HG02973 (cell line): ENCODE data around the gene CTRB1.
"Not testable (repeated sequence)": the region's sequence is repeated elsewhere in the genome, so short reads cannot be mapped to it uniquely, and the experiment has no call there.

ENCODE experiments used
- ATAC-seq: cut with Tn5 transposase; IDR thresholded peaks from one replicate; pipeline ENCODE4 v1.9.1; 2021; ENCODE audit warnings: moderate library complexity; ENCODE audit not compliant: unreplicated experiment

The CTRB1 gene

DNA sequence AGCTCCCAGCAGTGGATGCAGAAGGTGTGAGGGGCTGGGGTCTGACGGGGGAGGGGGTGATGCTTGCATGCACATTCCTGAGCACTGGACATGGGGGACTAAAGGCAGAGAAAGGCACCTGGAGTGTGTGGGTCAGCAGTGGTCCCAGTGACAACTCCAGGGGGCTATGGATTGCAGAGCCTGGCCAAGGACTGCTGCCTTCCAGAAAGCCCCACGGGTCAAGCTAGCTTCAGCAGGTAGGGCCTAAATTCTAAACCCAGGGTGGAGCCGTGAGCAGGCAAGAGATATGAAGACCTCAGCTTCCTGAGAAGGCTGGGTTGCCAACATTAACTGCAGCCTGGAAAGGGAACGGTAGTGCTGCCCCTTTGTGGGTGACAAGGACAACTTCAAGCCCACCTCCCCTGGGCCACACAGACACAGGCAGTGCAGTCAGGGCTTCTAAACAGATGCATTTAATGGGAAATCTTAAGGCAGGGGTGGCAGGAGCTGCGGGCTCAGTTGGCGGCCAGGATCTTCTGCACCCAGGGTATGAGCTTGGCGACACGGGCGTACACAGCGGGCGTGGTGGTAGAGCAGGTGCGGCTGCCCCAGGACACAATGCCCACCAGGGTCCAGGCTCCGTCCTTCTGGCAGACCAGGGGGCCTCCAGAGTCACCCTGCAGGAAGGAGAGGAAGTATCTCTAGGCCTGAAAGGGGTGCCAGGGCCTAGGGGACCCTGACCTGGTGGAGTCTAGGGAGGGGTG is 14.9 kb upstream of the CTRB1 start:
- no peak for ATAC-seq

DNA sequence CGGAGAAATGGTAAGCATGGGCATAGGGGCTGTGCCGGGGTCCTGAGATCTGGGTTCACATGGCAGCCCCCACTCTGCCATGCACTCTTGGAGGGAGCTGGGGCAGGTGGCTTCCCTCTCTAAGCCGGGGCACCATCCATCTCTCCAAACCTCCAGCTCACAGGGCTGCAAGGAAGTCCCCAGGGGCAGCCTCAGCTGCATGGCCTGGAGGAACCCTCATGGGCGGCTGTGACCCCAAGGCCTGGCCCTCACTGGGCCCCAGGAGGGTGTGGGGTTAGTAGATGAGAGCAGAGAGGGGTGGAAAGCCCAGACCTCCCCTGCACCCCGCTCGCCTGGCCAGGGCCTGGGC is 14.4 kb upstream of the CTRB1 start:
- no peak for ATAC-seq

DNA sequence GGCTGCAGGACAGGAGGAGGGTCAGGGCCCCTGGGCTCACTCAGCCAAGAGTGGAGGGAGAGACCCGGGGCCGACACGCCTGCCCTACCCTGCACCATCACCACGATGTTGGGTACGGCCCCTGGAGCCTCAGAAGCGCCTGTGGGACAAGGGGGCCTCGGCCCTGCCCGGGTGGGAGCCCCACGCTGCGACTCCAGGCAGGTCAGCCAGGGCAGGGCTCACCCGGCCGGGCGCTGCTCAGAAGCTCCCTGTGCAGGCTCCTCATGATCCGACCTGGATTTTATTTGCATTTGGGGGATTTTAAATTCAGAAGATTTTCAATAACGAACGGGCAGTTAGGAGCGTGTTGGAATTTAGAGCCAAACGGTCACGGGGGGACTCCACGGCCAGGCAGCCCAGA is 13.9 kb upstream of the CTRB1 start:
- ATAC-seq, result not testable (repeated sequence)

DNA sequence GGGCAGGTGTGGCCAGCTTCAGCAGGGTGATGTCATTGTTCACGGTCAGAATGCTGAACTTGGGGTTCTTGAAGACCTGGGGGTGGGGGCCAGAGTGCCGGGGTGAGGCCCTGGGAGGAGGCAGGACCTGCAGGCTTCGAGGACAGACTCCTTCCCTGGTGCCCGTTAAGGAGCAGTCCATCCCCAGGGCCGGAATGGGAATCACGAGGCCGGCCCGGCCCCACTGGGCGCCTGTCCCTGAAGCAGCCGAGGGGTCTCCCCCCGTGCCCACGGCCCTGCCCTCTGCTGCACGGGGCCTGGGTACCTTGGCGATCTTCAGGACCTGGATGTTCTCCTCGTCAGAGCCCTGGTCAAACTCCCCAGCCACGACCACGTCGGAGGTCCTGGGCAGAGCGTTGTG is 13.3 kb upstream of the CTRB1 start:
- not testable (repeated sequence) for ATAC-seq

DNA sequence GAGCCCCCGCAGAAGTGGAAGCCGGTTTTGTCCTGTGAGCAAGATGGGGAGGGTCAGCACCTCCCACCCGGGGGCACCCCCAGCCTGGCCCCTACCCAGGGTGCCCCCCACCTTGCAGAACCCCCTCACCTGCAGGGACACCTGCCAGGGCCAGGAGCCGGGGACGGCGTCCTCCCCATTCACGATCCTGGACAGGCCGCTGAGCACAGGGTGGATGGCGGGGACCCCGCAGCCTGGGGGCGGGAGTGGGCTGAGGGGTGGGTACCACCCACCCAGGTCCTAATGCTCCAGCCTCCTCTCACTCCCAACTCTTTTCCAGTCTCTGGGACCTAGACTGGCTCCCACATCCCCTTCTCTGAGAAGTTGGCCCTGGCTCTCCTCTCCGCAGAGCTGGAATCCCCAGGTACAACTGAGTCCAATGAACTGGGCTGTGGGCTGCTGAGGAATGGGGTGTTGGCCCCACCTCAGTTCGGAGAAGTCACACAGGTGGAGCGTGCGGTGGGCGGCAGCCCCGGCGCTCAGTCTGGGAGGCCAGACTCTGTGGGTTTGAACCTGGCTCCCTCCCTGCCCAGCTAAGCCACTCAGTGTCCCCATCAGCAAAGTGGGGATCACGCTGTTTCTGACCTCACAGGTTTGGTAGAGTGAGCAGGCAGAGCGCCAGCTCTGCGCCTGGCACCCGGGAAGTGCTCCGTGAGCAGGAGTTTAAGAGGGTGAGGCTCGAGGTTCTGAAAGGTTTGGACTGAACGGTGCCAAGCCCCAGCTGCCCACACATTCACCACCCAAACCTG is 12.6 kb upstream of the CTRB1 start:
- not testable (repeated sequence) for ATAC-seq

DNA sequence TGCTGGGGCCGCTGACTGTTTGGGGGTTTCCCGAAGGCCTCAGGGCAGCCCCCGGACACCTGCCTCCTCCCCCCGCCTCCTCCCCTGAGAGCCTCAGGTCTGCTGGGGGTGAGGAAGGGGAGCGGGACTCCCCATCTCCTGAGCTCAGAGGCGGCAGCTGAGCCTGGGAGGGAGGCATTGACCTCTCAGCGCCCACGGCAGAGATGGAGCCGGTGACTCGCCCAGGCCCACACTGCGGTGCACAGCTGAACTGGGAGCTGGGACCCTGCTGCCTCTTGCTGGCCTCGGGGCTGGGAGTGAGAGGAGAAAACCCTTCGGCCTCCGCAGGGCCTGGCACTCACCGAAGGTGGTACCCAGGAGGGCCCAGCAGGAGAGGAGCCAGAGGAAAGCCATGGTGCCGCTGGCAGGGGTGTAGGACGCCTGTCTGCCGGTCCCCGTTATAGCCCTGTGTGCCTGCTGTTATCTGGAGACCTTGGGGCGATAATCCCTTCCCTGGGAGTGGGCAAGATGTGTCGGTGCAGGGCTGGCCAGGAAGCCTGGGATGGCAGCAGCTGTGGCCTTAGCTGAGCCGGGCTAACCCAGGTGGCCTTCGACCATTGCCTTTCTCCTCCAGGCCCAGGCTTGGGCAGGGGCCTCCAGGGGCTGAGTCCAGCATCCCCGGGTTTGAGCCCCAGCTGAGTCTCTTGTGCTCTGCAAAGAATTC is 11.9 kb upstream of the CTRB1 start, which contains the start of gene CTRB2:
Gene CTRB2 (minus strand): TSS at position 413 of the 703 bp plus-strand sequence. CDS start 20 bp downstream, at position 393.
- ATAC-seq, result no peak

DNA sequence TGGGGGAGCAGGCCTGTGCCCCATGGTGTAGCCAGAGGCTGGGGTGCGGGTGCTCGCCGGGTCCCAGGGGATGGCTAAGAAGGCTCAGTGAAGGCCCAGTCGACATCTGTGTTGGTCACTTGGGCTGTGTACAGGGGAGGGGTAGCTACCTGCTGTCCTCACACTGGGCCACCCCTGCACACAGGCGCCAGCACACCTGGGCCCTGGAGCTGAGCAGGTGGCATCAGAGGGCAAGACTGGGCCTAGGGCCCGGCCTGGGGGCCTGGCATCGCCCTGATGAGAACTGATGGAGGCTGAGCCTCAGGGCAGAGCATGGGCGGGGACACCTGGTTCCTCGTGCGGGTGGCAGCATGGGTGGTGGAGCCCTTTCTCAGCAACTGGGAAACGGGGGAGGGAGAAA is 11.0 kb upstream of the CTRB1 start:
- ATAC-seq, result no peak

DNA sequence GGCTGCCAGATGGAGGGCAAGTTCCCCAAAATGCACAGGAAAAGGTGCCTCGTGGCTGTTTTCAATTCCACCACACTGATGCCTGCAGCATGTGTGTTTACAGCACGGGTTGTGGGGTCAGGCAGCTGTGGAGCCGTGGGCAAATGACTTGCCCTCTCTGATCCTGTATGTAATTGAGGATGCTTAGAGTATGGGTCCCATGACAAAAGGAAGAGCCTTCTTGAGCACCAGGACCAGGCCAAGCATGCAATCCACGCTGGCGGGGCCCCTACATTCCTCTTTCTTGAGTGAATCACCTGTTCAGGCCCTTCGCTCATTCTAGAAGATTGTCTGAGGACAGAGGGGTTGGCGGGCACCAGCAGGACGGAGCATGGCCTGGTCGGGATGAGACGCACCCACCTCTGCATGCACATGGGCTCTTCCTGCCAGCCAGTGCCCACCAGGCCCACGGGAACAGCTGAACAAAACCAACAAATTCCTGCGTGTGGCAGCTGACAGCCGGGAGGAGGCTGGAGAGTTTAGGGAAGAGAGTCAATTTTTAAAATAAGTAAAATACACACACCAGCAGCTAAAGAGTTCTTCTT is 10.5 kb upstream of the CTRB1 start:
- ATAC-seq, result no peak

DNA sequence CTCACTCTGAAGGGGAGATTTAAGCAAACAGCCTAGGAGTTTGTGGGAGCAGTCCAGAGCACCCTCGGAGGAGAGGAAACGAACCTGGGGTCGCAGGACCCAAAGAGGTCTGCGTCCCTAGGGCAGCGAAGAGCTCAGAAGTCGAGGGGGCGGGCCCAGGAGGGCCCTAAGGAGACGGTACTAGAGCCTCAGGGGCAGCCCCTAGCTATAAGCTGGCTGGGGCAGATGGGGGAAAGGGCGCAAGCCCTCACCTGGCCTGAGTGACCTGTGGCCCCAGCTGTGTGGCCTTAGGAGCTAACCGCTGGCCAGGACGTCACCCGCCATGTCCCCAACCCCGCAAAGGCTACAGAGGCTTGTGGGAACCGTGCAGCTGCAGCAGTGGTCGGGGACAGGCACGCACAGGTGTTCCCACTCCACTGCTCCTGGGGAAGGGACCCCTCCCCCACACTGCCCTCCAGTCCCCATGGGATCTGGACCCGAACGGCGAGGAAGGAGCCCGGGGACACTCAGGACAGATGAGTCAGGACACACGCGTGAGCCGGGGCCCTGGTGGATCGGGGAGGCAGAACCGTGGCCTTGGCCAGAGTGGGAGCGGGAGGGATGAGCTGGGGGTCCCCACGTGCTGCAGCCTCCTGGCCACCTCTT is 9.8 kb upstream of the CTRB1 start:
- ATAC-seq, result no peak

DNA sequence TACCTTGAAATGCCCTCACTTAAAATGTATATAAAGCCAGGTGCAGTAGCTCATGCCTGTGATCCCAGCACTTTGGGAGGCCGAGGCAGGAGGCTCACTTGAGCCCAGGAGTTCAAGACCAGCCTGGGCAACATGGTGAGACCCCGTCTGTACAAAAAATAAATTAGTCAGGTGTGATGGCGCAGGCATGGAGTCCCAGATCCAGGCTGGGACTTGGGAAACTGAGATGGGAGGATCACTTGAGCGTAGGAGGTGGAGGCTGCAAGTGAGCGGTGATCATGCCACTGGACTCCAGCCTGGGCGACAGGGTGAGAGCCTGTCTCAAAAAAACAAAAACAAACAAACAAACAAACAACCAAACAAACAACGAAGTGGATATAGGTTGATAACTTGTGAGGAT is 9.3 kb upstream of the CTRB1 start:
- ATAC-seq, result not testable (repeated sequence)

DNA sequence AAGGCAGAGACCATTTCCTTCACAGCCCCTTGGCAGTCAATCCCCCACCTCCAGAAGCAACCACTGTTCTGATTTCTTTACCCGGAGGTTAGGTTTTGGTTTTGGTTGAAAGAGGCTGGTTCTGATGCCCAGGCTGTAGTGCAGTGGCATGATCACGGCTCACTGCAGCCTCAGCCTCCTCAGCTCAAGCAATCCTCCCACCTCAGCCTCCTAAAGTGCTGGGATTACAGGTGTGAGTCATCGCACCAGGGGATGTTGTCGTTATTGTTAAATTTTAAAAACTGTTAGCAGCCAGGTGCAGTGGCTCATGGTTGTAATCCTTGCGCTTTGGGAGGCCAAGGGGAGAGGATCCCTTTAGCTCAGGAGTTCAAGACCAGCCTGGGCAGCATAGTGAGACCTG is 8.8 kb upstream of the CTRB1 start:
- no peak for ATAC-seq

DNA sequence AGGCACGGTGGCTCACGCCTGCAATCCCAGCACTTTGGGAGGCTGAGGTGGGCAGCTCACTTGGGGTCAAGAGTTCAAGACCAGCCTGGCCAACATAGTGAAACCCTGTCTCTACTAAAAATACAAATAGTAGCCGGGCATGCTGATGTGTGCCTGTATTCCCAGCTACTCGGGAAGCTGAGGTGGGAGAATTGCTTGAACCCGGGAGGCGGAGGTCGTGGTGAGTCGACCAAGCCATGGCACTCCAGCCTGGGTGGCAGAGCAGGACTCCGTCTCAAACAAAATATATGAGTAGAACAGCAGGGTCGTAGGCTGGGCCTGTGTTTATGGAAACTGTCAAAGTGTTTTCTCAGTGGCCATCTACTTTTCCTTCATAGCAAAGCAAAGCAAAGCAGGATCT is 7.5 kb upstream of the CTRB1 start:
- not testable (repeated sequence) for ATAC-seq

DNA sequence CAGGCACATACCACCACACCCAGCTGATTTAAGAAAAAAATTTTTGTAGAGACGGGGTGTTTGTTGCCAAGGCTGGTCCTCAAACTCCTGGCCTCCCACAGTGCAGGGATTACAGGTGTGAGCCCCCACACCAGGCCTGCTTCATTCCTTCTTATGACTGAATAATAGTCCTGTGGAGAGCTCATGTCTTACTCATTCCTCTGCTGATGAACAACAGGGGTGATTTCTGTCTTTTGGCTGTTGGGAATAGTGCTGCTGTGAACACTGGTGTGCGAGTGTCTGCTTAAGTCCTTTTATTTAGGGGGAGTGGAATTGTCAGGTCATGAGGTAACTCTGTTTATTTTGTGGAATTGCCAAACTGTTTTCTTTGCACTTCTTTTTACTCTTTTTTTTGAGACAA is 2.7 kb upstream of the CTRB1 start:
- ATAC-seq, result no peak

DNA sequence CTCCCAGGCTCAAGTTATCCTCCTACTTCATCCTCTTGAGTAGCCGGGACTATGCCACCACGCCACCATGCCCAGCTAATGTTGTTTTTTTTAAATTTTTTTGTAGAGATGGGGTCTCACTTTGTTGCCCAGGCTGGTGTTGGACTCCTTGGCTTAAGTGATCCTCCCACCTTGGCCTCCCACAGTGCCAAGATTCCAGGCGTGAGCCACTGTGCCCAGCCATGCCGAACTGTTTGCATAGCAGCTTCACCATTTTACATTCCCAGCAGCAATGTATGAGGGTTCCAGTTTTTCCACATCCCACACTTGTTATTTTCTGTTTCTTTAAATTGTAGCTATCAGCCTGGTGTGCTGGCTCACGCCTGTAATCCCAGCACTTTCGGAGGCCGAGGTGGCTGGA is 2.2 kb upstream of the CTRB1 start:
- no peak for ATAC-seq

DNA sequence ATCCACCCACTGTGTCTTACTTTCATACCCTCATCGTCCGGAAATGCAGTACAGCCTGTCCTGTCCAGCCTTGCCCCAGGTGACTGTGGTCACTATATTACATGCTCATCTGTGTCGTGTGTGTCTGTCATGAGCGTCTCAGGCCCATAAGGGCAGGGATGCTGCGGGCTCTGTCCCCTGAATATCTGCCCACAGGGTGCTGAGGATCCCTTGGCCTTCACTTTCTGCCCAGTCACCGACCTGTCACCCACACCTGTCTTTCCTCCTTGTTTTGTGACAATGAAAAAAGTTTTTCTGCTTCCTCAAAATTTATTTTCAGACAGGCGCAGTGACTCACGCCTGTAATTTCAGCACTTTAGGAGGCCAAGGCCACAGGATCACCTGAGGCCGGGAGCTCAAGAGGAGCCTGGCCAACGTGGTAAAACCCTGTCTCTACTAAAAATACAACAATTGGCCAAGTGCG is 1.4 kb upstream of the CTRB1 start:
- ATAC-seq, result no peak

DNA sequence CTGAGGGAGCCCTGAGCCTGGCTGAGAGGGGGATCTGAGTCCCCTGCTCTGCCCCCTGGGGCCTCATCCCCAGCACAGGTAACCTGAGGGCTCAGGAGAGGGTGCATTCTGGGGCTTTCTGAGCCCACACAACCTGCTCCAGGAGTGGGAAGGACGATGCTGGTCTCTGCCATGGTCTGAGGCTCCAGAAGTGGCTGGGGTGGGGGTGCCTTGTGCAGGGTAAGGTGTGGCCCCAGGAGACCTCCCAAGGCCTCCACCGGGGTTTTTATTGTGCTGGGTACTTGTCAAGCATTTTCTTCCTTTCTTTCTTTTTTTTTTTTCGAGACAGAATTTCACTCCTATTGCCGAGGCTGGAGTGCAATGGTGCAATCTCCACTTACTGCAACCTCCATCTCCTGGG is 300 bp downstream of the CTRB1 start:
- ATAC-seq, result no peak

DNA sequence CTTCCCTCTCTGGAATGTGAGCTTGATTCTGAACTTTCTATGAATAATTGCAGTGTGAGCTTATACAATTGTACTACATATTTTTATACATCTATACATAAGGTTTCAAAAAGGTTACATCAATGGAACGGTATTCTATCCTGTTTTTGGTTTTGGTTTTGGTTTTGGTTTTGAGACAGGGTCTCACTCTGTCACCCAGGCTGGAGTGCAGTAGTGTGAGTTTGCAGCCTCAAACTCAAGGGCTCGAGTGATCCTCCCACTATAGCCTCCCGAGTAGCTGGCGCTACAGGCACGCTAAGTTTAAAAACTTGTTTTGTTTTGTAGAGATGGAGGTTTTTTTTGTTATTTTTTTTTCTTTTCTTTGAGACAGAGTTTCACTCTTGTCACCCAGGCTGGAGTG is 1.1 kb downstream of the CTRB1 start:
- ATAC-seq, result no peak

DNA sequence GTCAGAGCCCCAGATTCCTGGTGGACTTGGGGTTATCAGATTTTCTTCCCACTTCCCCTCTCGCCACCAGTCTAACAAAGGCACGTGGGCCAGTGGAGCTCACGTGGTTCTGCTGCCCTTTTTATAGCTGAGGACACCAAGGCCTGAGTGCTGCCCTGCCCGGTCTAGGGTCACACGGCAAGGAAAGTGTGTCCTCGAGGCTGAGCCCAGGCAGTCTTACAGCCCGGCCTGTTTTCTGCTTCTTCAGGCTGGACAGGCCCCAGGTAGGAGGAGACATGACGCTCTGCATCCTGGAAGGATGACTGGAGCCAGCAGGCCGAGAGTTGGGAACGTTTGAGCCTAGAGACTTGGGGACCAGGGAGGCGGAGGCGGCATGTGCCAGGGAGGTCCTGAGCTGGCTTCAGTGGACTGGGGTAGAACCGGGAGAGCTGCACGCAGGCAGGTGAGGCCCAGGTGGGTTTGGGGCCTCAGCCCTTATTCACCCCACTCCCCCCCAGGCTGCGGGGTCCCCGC is 3.5 kb downstream of the CTRB1 start:
- no peak for ATAC-seq

DNA sequence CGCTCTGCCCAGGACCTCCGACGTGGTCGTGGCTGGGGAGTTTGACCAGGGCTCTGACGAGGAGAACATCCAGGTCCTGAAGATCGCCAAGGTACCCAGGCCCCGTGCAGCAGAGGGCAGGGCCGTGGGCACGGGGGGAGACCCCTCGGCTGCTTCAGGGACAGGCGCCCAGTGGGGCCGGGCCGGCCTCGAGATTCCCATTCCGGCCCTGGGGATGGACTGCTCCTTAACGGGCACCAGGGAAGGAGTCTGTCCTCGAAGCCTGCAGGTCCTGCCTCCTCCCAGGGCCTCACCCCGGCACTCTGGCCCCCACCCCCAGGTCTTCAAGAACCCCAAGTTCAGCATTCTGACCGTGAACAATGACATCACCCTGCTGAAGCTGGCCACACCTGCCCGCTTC is 4.3 kb downstream of the CTRB1 start:
- not testable (repeated sequence) for ATAC-seq

DNA sequence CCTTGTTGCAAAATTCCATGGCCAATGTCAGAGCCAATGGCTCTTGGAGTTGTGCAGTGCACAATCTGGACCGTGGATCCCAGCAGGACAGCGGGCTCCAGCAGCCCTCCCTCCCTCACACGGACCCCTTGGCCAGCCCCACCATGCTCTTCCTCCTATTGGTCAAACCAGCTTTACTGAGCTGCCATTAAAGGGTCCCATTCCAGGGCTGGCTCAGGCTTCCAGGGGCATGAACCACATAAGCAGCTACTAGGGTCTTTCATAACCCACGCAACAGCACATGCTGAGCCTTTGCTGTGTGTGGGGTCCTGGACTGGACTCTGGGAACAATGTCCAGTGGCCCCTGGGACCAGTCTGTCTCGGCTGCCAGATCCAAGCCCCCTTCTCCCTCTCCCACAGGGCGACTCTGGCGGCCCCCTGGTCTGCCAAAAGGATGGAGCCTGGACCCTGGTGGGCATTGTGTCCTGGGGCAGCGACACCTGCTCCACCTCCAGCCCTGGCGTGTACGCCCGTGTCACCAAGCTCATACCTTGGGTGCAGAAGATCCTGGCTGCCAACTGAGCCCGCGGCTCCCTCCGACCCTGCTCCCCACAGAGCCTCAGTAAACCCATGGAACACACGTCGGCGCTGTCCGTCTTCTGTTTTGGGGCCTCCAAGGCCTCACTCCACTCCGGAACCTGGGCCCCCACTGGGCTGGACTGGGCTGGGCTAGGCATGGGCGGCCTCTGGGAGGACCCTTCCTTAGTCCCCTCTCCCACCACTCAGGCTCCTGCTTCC is 5.7 kb downstream of the CTRB1 start:
- ATAC-seq, result no peak
